AG08396 (cell line): Measurements from ENCODE around the gene LRRC53.

Experiments
- DNase-seq: peaks from one replicate; pipeline ENCODE4 v3.0.0; 2012; ENCODE audit warnings: low spot score, mixed read lengths

Gene LRRC53

GRCh38 chr1:74496669-74497068 lies 15.7 kb downstream of the LRRC53 start:
- no peak for DNase-seq

GRCh38 chr1:74486036-74486435 lies 26.4 kb downstream of the LRRC53 start:
- no peak for DNase-seq

- no peak for DNase-seq
Observed at GRCh38 chr1:74485622-74486021, 26.8 kb downstream of the LRRC53 start.

GRCh38 chr1:74481607-74482006 lies 30.8 kb downstream of the LRRC53 start:
- DNase-seq = no peak

- DNase-seq = no peak
Observed at GRCh38 chr1:74480068-74480467, 32.3 kb downstream of the LRRC53 start.

GRCh38 chr1:74478979-74479378 lies 33.4 kb downstream of the LRRC53 start:
- DNase-seq = no peak

- DNase-seq = no peak
Observed at GRCh38 chr1:74474585-74474984, 37.8 kb downstream of the LRRC53 start.

GRCh38 chr1:74471470-74471869 lies 40.9 kb downstream of the LRRC53 start:
- DNase-seq = no peak

- DNase-seq = no peak
Observed at GRCh38 chr1:74470936-74471335, 41.5 kb downstream of the LRRC53 start.

GRCh38 chr1:74470251-74470650 lies 42.2 kb downstream of the LRRC53 start:
- DNase-seq = no peak

- peak; percentile 59 for DNase-seq
Observed at GRCh38 chr1:74468982-74469603, 43.3 kb downstream of the LRRC53 start.

- DNase-seq = no peak
Observed at GRCh38 chr1:74467786-74468377, 44.5 kb downstream of the LRRC53 start.

- no peak for DNase-seq
Observed at GRCh38 chr1:74465193-74465681, 47.2 kb downstream of the LRRC53 start.

GRCh38 chr1:74464037-74464436 lies 48.4 kb downstream of the LRRC53 start:
- no peak for DNase-seq

GRCh38 chr1:74463333-74463988 lies 49.0 kb downstream of the LRRC53 start:
- DNase-seq = peak; percentile 17

- DNase-seq = no peak
Observed at GRCh38 chr1:74457253-74457652, 55.2 kb downstream of the LRRC53 start.

- no peak for DNase-seq
Observed at GRCh38 chr1:74455390-74455789, 57.0 kb downstream of the LRRC53 start.

- no peak for DNase-seq
Observed at GRCh38 chr1:74453277-74453676, 59.1 kb downstream of the LRRC53 start.

GRCh38 chr1:74452035-74452434 lies 60.4 kb downstream of the LRRC53 start:
- no peak for DNase-seq

GRCh38 chr1:74437035-74437434 lies 75.4 kb downstream of the LRRC53 start:
- DNase-seq = no peak

- DNase-seq = no peak
Observed at GRCh38 chr1:74436078-74436477, 76.3 kb downstream of the LRRC53 start.

- DNase-seq = no peak
Observed at GRCh38 chr1:74434321-74434720, 78.1 kb downstream of the LRRC53 start.

GRCh38 chr1:74432325-74432724 lies 80.1 kb downstream of the LRRC53 start:
- DNase-seq = no peak
